Panc1 (cell line): Measurements from ENCODE around the gene SUN1. TPM values are rescaled to one million over a fixed set of nuclear protein-coding genes. Genes with fewer than 3 reads are reported as not detected.

Source experiments
- ATAC-seq: fragments of 200-7000 bp; cut with Tn5 transposase; 2 replicates; pipeline ENCODE4 v1.9.1; 2020; ENCODE audit warnings: mild to moderate bottlenecking, moderate library complexity
- BruUV-seq: library from RNA; stranded (reverse); fragments of 400-500 nt; replicated peaks from 2 replicates; lab custom pipeline; 2021; lab: Mats Ljungman, UMichigan
- CTCF ChIA-PET: fragments of 300-600 bp; sonication (Branson Sonifier 250); formaldehyde crosslinking; loops from one replicate; lab custom pipeline; 2022; ENCODE audit warnings: antibody characterized with exemption; lab: Charles Lee
- POLR2A ChIA-PET: fragments of 300-600 bp; sonication (Branson Sonifier 250); formaldehyde crosslinking; loops from one replicate; lab custom pipeline; 2022; ENCODE audit warnings: antibody characterized with exemption; lab: Charles Lee
- DNase-seq: peaks from one replicate; pipeline ENCODE4 v3.0.0-alpha.2; 2010; ENCODE audit warnings: low read depth, low spot score
- H3K27ac ChIP-seq: 2 replicates; pipeline ENCODE4 v1.5.1; 2011; ENCODE audit warnings: mild to moderate bottlenecking, low read length, inconsistent platforms
- H3K27me3 ChIP-seq: fragments of 200-500 bp; sonication (Bioruptor generic); 2 replicates; pipeline ENCODE4 v1.6.0; 2014; ENCODE audit warnings: low read length, inconsistent platforms; ENCODE audit not compliant: control insufficient read depth, insufficient read depth
- H3K36me3 ChIP-seq: fragments of 200-500 bp; sonication (Bioruptor generic); 2 replicates; pipeline ENCODE4 v1.5.1; 2014; ENCODE audit warnings: inconsistent platforms, mild to moderate bottlenecking, low read length, moderate library complexity; ENCODE audit not compliant: control insufficient read depth, insufficient read depth
- H3K4me1 ChIP-seq: 2 replicates; pipeline ENCODE4 v1.5.1; 2011; ENCODE audit warnings: inconsistent platforms, mild to moderate bottlenecking, low read length, moderate library complexity; ENCODE audit not compliant: control insufficient read depth, insufficient read depth
- H3K4me3 ChIP-seq, 2 experiments: 2 replicates each; pipeline ENCODE4 v1.5.1; 2011 to 2012; ENCODE audit warnings: low read depth in 2 of 2, low read length in 2 of 2, mild to moderate bottlenecking in 2 of 2, inconsistent platforms in 1 of 2, moderate library complexity in 1 of 2
- H3K9me3 ChIP-seq: fragments of 200-500 bp; sonication (Bioruptor generic); 2 replicates; pipeline ENCODE4 v1.5.1; 2014; ENCODE audit warnings: low read depth, mild to moderate bottlenecking, inconsistent platforms, low read length, moderate library complexity; ENCODE audit not compliant: control insufficient read depth, insufficient read depth
- CTCF ChIP-seq: fragments of 450-650 bp; IDR thresholded peaks from 2 replicates; pipeline ENCODE4 v1.5.1; 2017; ENCODE audit warnings: mild to moderate bottlenecking
- POLR2AphosphoS5 ChIP-seq: IDR thresholded peaks from 2 replicates; pipeline ENCODE4 v1.6.1; 2012; ENCODE audit warnings: mild to moderate bottlenecking, low read depth, low read length, moderate library complexity
- SIN3A ChIP-seq: IDR thresholded peaks from 2 replicates; pipeline ENCODE4 v1.6.1; 2012; ENCODE audit warnings: low read depth, mild to moderate bottlenecking, low read length, moderate library complexity, borderline replicate concordance; ENCODE audit not compliant: insufficient read depth
- TCF7L2 ChIP-seq: IDR thresholded peaks from 2 replicates; pipeline ENCODE4 v1.6.1; 2011; ENCODE audit warnings: mild to moderate bottlenecking, low read depth, low read length, inconsistent platforms
- in situ Hi-C: cut with HindIII; loops from 2 replicates; pipeline ENCODE4 v1.10.0; 2016; ENCODE audit warnings: low sequenced_read_pairs, low pct_unique_long_range_greater_than_20kb
- intact Hi-C: fragments of 100-400 bp; cut with micrococcal nuclease; formaldehyde crosslinking; loops from one replicate; pipeline ENCODE4 v1.10.0; 2022; ENCODE audit not compliant: unreplicated experiment
- total RNA-seq: library from RNA; stranded (reverse); gene quantifications from one replicate; pipeline ENCODE4 v1.2.1, GENCODE V29; 2021; ENCODE audit not compliant: unreplicated experiment
- TF ChIP-seq, protein P1 (sequence below), 2 experiments: IDR thresholded peaks; 2 replicates each; pipeline ENCODE4 v1.6.1; 2011 to 2012; ENCODE audit warnings: low read depth in 2 of 2, control low read depth in 1 of 2, low read length in 1 of 2, mild to moderate bottlenecking in 1 of 2, moderate library complexity in 1 of 2; ENCODE audit not compliant: insufficient read depth in 1 of 2

The SUN1 gene
- total RNA-seq, 1 experiment from 2014 or later = 244 TPM

DNA sequence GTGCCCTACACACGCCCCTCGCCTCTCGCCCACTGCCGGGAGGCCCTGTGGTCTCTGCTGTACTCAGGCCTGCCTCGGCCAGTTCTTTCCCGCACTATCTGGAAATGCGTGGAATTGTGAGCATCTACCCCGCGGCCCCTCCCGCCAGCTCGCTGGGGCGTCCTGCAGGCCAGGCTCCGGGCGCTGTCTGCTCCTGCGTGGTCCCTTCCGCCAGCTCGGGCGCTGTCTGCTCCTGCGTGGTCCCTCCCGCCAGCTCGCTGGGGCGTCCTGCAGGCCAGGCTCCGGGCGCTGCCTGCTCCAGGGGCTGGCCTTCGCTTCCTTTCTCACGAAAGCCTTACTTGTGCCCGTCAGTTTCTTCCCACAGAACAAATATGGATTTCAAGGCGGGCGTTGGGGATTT lies 59.0 kb downstream of the SUN1 start:
- no TSS peak for BruUV-seq
- H3K4me3 ChIP-seq = no peak overlapping the region
- H3K4me1 ChIP-seq = no peaks in the 10 kb centered on the region
- TF ChIP-seq CTCF (no peak), POLR2AphosphoS5 (no peak), TCF7L2 (no peak), SIN3A (no peak)
- TF ChIP-seq, protein P1, sequence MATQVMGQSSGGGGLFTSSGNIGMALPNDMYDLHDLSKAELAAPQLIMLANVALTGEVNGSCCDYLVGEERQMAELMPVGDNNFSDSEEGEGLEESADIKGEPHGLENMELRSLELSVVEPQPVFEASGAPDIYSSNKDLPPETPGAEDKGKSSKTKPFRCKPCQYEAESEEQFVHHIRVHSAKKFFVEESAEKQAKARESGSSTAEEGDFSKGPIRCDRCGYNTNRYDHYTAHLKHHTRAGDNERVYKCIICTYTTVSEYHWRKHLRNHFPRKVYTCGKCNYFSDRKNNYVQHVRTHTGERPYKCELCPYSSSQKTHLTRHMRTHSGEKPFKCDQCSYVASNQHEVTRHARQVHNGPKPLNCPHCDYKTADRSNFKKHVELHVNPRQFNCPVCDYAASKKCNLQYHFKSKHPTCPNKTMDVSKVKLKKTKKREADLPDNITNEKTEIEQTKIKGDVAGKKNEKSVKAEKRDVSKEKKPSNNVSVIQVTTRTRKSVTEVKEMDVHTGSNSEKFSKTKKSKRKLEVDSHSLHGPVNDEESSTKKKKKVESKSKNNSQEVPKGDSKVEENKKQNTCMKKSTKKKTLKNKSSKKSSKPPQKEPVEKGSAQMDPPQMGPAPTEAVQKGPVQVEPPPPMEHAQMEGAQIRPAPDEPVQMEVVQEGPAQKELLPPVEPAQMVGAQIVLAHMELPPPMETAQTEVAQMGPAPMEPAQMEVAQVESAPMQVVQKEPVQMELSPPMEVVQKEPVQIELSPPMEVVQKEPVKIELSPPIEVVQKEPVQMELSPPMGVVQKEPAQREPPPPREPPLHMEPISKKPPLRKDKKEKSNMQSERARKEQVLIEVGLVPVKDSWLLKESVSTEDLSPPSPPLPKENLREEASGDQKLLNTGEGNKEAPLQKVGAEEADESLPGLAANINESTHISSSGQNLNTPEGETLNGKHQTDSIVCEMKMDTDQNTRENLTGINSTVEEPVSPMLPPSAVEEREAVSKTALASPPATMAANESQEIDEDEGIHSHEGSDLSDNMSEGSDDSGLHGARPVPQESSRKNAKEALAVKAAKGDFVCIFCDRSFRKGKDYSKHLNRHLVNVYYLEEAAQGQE (IDR thresholded peaks at IDR 0.05; ENCODE audit: insufficient read depth in 1 of 2, low read depth in 2 of 2, low read length in 1 of 2) = no peak
- ChIA-PET POLR2A (interaction anchor here (0.6 kb wide), 1 partner anchor 247 kb away, joined by 4 read pairs; no protein-coding TSS in a partner anchor), CTCF (no interaction called here)
- DNase-seq (no peak), ATAC-seq (no peak)
- H3K36me3 ChIP-seq = peaks cover 3% of the 10 kb centered on the region; the same call in 1 of the 2 replicates
- no peaks in the 10 kb centered on the region for H3K9me3 ChIP-seq
- no peak overlapping the region for H3K27ac ChIP-seq
- intact Hi-C loops (no loop called here), in situ Hi-C loops (no loop called here)
- no peaks in the 10 kb centered on the region for H3K27me3 ChIP-seq

DNA sequence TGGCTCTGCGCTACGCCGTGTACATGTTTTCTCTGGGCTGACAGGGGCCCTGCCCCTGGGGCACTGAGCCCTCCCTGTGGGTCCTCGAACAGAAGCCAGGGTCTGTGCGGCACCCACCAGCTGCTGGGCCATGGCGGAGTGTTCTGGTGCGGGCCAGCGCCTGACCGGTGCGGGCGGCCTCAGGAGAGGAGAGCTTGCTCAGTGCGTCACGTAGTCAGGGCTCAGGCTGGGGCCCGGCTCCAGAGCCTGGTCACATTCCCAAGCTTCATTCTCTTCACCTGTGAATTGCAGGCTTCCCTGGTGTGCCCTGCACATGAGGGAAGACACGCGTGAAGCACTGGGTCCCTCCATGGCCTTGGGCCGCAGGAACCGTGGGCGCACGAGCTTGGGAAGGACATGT lies 59.5 kb downstream of the SUN1 start:
- in situ Hi-C loops = no loop called here
- H3K36me3 ChIP-seq = peaks cover 3% of the 10 kb centered on the region; the same call in 1 of the 2 replicates
- H3K27ac ChIP-seq = no peak overlapping the region
- DNase-seq = no peak
- no peaks in the 10 kb centered on the region for H3K27me3 ChIP-seq
- no peaks in the 10 kb centered on the region for H3K9me3 ChIP-seq
- ChIA-PET CTCF (no interaction called here), POLR2A (no interaction called here)
- H3K4me3 ChIP-seq = no peak overlapping the region
- intact Hi-C loops = no loop called here
- BruUV-seq = no TSS peak
- TF ChIP-seq TCF7L2 (no peak), POLR2AphosphoS5 (no peak), CTCF (no peak), SIN3A (no peak)
- TF ChIP-seq, protein P1 (IDR thresholded peaks at IDR 0.05; ENCODE audit: insufficient read depth in 1 of 2, low read depth in 2 of 2, low read length in 1 of 2) = no peak
- ATAC-seq = no peak
- H3K4me1 ChIP-seq = no peaks in the 10 kb centered on the region
